ENCODE results near the gene OPCML.

DNA sequence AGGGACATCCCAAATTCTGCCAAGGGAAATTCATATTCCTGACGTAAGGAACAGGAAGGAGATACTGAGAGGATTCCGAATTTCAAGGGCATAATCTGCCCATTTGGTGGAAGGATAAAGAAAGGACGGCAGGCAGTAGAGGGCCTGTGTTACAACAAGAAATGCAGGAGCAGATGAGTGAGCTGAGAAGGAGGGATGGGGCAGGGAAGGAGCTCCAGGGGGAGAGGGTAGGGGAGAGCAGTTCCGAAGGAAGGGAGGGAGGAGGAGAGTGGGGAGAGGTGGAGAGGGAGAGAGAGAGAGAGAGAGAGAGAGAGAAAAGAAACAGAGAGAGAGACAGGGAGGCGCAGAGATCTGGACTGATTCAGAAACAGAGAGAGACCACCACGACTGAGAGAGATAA lies 843 bp downstream of the OPCML start:
- TF ChIP-seq, protein P1, sequence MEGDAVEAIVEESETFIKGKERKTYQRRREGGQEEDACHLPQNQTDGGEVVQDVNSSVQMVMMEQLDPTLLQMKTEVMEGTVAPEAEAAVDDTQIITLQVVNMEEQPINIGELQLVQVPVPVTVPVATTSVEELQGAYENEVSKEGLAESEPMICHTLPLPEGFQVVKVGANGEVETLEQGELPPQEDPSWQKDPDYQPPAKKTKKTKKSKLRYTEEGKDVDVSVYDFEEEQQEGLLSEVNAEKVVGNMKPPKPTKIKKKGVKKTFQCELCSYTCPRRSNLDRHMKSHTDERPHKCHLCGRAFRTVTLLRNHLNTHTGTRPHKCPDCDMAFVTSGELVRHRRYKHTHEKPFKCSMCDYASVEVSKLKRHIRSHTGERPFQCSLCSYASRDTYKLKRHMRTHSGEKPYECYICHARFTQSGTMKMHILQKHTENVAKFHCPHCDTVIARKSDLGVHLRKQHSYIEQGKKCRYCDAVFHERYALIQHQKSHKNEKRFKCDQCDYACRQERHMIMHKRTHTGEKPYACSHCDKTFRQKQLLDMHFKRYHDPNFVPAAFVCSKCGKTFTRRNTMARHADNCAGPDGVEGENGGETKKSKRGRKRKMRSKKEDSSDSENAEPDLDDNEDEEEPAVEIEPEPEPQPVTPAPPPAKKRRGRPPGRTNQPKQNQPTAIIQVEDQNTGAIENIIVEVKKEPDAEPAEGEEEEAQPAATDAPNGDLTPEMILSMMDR (IDR thresholded peaks at IDR 0.05), result no peak
- TF ChIP-seq POLR2A (IDR thresholded peaks at IDR 0.05), result no peak

Data from lower leg skin (tissue), 3 donors.